NOMO-1 treated with DMSO at 0.1 percent for 48 hours (cell line): Measurements from ENCODE around the gene ERMAP.

Experiments used
- DNase-seq: peaks from one replicate; lab custom pipeline; 2025; ENCODE audit not compliant: unreplicated experiment; lab: John Stamatoyannopoulos, UW

Gene ERMAP, protein sequence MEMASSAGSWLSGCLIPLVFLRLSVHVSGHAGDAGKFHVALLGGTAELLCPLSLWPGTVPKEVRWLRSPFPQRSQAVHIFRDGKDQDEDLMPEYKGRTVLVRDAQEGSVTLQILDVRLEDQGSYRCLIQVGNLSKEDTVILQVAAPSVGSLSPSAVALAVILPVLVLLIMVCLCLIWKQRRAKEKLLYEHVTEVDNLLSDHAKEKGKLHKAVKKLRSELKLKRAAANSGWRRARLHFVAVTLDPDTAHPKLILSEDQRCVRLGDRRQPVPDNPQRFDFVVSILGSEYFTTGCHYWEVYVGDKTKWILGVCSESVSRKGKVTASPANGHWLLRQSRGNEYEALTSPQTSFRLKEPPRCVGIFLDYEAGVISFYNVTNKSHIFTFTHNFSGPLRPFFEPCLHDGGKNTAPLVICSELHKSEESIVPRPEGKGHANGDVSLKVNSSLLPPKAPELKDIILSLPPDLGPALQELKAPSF

DNA sequence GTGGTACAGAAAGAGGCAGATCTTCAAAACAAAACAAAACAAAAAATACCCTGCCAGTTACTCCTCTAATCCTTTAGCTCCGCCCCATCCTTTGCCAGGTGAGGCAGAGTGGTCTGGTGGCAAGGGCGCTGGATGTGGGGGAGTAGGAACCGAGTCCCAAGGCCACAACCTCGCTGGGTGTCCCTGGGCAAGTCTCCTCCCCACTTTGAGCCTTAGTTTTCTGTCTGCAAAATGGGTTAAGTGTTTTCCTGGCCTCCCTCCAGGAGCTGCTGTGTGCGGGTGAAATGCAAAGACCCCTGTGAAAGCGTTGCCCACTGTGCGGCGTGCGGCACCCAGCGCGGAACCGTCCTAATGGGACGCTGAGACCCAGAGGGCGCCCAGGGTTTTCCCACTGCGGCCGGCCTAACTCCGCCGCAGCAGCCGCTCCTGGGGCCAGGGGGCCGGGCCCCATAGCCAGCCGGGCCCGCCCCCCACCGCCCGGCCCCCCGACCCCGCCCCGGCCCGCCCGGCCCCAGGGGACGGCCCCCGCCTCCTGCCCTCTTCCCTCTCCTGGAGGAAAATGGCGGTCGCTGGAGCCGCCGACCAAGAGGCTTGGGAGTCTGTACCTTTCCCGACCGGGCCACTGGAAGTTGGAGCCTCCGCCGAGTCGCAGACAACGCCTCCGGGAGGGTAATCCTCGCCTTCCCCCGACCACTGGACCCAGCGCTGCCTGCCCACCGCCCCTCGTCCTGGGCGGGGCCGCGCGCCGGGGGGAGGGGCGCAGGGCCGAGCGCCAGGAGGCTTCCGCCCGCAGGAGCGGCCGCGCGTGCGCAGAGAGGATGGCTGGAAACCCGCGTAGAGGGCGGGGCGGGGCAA, at the start of gene ERMAP, which contains the start of gene SVBP:
Gene ERMAP (plus strand): TSS at position 538 of the 855 bp plus-strand sequence. CDS start 13,327 bp downstream, outside the sequence.
Gene SVBP (minus strand): TSS at position 813 of the 855 bp plus-strand sequence. CDS start 853 bp downstream, outside the sequence.
- peak; percentile 77 for DNase-seq

DNA sequence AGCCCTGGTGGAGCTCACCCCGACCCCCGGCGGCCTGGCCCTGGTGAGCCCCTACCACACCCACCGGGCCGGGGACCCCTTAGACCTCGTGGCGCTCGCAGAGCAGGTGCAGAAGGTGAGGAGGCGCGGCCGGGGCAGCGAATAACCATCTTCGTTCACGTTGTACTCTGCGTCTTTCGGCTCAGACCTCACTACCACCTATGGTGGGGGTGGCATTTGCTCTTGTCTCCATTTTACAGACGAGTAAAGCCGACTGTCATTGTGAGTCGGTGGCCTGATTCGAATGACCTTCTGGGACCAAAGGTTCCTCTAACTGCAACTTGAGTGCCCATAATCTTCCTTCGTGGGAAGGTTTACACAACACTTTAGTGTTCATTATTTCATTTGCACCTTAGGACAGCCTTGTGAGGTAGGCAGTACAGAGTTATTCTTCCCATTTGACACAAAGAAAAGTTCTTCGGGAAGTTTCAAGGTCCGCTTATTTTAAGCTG, 49.4 kb upstream of the ERMAP start:
- no peak for DNase-seq

DNA sequence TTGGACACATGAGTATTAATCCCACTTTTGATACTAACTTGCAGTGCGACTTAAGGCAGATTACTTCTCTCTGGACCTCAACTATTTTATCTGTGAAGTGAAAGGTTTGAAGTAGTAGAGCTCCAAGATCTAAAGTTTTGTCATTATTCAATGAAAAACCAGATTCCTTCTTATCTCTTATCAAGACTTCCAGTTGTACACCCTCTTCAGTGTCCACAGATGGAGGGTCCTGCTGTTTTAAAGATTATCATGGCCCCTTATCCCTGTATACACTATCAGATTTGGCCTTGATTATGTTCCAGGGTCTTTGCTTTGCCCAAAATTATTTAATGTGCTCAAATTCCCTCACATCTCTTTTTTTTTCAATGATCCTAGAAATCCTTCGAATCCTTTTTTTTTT, 48.8 kb upstream of the ERMAP start:
- DNase-seq = no peak

DNA sequence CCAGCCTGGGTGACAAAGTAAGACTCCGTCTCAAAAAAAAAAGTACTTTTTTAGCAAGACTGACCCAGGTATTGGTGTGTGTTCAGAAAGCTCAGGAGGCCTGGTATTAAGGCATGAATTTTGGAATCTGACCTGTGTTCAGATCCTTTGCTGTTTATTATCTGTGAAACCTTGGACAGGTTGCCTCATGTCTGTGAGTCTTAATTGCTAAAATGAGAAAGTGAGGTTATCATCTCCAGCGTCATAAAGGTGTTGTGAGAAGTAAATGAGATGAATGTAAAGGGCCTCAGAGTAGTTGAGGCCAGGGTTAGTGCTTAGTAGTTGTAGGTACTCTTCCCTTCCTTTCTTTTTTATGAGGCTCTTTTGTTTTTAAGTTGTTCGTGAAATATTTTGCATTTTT, 47.1 kb upstream of the ERMAP start:
- DNase-seq = no peak

DNA sequence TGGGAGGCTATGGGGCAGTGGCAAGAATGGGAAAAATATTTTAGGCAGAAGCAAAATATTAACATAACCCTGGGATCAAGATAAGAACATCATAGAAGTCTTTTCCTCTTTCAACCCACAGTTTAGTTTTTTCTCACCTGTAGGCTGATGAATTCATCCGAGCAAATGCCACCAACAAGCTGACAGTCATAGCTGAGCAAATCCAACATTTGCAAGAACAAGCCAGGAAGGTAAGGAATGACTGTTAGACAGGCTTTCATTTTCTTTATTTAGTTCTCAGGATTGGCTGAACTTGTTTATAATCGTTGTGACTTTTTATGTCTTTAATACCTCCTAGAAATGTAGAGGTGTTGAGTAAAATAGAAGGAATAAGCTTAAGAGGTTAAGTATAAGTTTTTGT, 43.5 kb upstream of the ERMAP start:
- DNase-seq = no peak

DNA sequence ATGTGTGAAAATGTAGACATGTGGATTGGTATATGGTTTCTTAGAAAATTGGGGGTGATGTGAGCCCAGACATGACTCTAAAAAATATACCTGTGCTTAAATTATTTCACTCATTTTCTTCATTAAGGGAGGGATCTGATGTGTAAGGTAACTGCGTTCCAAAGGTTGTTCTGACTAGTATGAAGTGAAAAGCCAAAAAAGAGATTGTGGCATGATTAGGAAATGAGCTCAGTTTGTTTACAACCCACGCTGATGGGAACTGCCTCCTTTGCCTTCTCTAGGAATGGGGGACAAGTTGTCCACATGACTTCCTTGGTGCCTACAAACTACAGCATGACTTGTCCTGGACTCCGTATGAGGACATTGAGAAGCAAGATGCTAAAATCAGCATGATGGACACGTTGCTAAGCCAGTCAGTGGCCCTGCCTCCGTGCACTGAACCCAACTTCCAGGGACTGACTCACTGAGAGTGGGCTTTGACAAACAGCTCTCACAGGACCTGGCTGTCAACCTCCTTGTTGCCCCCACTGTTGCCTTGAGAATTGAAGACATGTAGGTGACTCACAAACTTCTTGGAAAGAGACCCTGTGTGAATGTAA, 41.9 kb upstream of the ERMAP start:
- DNase-seq = no peak

DNA sequence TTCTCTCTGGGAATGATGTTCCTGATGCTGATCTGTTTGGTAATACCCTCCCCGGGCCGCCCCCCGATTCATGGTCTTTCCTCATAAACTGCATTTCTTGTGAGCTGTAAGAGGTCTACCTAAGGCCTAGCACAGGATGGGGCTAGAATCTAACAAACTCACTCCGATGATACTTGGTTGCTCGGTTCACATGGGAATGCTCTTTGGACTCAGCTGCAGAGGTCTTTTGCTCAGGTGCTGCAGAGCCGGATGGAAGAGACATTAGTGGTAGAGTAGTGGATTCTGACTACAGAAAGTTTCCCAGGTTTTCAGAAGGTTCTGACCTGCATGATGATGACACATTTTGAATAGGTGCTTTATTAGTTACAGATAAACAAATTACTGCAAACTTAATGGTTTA, 40.4 kb upstream of the ERMAP start:
- no peak for DNase-seq

DNA sequence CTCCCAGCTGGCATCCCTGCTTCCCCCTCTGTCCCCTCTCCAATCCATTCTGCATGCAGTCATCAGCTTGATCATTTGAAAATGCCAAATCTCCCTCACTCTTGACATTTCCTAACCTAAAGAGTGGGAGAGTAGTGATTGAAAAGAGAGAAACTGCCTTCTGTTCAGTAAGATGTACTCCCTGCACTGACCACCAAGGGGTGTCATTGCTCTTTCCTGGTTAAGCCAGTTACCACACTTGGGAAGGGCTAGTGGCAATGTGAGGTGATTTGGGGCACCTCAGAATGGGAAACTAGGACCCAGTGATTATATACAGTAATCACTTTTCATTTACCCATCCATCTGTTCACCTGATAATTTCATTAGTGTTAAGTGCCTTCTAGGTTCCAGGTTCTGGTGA, 39.1 kb upstream of the ERMAP start:
- DNase-seq = peak; percentile 19

DNA sequence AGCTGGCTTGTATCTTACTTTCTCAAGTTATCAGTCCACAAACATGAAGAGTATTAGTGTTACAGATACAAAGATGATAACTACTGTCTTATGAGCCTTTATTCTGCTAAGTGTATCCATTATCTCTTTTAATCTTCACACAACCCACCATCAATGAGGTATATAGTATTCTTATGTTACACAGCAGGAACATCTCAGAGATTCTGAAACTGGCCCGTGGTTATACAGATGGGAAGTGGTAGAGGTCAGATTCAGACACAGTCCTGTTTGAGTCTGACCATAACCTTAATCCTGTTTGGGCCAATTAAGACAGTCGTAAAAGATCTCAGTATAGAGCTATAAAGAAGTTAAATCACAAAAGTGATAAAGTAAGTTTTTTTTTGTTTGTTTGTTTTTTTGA, 37.2 kb upstream of the ERMAP start:
- no peak for DNase-seq

DNA sequence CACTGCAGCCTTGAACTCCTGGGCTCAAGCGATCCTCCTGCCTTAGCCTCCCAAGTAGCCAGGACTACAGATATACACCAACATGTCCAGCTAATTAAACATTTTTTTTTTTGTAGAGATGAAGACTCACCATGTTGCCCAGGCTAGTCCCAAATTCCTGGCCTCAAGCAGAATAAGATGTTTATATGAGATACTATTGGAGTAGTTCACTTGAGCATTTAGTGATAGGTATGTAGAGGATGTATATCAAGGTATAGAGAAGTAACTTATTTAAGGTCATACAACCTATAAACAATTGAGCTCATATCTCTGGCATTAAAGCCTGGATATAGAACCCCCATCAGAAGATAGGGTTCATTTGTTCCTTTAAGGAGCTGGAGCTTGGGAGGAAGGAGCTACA, 36.7 kb upstream of the ERMAP start:
- DNase-seq = no peak

DNA sequence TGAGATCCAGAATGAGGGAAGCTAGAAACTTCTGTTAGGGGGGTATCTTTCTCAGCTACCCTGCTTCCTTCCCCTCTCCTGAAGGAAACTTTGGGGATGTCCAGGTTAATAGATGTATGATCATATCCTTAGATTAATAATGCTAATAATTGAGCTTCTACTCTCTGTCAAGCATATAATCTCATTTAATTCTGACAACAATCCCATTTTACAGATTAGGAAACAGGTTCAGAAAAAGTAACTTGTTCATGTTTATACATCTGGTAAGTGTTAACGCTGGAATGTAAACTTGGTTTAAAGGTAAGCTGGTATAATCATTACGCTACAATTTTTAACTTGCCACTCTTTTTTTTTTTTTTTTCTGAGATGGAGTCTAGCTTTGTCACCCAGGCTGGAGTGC, 33.8 kb upstream of the ERMAP start:
- DNase-seq = no peak

DNA sequence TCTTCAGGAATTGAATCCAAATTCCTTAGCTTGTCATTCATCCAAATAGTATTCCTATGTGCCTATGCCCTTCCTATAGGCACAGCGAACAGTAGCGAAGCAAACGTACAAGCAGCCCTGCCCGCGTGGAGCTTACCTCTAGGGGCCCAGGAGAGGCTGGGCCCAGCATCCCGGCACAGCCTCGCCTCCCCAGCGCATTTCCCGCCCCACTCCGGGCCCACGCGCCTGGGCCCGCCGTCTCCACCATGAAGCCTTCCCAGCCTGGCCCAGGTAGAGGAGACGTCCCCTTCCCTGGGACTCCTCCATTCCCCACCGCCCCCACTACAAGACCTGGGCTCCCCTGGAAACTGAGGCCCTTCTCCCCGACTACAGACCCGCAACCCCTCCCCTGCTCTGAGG, 32.4 kb upstream of the ERMAP start:
- no peak for DNase-seq

DNA sequence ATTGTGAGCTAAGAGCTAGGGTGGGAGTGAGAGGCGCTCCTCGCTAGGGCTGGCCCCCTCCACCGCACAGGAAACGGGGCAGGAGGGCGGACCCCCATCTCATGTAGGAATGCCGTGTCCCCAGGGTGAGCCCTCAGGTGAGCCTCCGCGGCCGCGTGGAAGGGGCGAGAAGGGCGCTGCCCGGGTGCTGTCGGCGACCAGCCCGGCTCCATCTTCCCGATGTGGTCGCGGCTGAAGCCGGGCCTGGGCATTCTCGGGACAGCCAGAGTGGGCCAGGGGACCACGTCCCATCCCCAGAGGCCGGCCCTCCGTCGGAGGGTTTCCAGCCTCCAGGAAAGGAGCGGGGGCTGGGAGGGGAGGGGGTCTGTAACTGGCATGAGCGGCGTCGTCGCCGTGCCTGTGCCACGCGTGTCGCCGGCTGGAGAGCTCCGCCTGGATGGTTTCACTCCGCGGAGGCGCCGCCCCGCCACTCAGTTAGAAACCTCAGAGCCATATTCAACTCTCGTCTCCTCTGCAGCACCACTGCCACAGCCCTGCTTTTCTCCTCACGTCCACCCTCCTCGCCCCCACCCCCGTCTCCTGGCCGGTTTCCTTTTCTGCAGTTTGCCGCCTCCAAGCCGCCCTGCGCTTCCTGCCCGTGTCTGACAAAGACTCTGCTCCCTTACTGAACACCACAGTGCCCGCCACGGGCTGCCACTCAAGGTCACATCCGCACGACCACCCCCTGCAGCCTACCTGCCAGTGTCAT, 31.8 kb upstream of the ERMAP start, which contains the start of gene TMEM269:
Gene TMEM269 (plus strand): TSS at position 46 of the 748 bp plus-strand sequence. CDS start 4,903 bp downstream, outside the sequence.
- no peak for DNase-seq

DNA sequence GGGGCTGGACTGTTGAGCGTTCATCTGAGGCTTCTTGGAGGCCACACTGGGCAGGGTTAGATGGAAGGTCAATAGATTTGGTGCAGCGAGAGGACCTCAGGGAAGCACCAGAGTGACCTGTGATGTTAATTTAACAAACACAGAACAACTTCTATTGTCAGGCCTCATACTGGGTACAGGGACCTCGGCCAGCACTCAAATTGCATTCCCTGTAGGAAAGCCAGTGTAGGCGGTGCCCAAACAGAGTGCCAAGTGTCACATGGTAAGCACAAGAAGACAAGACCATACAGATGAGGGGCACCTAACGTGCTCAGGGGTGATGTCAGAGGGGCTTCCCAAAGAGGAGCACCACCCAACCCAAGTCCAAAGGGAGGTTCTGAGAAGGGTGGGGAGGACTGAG, 30.8 kb upstream of the ERMAP start:
- DNase-seq = no peak

DNA sequence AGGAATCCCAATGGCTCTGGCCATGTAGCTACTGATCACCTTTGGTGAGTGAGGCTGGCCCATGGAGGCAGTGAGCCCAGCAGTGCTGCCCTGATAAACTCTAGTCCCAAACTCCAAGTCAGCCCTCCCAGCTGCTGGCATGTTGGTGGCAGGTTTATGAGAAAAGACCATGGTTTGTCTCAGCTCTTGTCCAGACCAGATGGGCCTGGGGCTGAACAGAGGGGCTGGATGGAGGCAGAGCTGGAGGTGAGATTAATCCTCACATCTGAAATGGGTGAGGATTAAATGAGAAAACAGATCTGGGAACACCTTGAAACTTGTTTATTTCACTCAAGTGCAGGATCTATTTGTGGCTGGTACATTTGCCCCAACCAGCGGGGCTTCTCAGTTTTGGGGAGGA, 28.9 kb upstream of the ERMAP start:
- no peak for DNase-seq

DNA sequence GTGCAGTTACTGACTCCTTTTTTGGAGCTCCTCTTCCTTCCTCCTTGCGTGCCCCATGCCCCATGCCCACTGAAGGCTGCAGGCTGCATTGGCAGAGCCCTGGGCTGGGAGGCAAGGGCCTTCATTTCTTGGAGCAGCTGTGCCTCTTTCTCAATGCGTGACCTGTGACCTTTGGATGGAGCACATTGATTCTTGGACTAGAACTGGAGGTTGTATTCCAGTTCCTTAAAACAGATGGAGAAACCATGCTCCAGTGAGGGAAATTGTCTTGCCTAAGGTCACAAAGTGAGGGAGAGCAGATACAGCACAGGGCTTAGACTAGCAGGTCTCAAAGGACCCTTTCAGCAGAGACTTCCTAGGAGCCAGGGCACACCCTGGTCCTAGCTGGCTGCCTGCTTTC, 23.1 kb upstream of the ERMAP start:
- DNase-seq = no peak

DNA sequence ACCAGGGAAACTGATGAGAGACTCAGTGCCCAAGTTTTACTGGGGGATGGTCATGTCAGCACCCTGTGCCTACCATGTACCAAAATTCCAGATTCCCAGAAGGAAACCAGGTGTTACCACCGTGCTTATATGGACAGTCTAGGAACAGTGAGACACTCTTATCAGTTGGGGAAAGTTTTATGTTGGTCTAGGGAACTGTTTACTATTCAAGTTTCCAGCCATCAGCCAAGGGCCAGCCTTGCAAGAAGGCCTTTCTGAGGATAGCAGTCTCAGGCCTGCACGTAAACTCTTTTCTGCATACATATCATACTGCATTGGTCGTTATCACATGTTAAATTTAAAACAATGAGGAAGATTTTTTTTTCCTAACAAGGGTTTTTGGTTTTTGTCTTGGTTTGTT, 19.5 kb upstream of the ERMAP start:
- DNase-seq = no peak

DNA sequence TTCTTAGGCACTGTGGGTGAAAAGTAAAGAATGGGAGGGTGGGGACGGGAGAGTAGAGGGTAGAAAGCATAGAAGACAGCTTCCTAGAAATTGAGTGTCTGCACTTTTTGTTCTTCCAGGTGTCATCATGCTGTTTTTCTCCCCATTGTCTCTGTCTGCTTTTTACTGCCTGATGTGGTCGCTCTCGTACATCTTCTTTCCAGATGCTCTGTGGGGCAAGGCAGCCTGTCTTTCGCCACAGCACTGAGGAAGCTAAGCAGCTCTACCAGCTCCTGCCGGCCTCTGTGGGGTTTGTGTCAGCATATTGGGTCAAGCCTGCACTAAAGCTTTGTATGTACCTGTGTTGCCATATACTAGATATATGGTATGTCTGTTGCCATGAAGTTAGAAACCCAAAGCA, 18.9 kb upstream of the ERMAP start:
- no peak for DNase-seq

DNA sequence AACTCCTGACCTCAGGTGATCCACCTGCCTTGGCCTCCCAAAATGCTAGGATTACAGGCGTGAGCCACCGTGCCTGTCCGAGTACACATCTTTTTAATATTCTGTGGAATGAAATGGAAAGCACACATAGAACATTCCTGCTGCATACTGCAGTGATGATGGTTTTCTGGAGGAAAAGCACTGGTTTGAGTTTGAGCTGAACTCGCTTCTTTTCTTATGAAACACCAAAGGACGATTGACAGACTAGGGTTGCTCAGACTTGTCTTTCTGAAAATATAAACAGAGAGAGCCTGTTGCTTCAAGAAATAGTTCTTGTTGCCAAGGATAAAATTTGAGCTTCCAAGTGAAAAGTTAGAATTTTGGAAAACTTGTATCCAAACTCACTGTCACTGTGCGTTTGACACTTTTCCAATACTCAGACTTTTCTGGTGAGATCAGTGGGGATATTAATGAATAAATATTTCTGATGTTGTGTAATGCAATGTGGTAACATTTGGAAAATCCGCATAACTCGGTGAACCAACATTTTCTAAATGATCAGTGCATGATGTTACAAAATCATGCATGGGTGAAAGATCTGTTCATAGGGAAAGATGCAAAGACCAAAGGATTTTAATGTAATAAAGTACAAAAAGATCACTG, 15.0 kb upstream of the ERMAP start:
- no peak for DNase-seq

DNA sequence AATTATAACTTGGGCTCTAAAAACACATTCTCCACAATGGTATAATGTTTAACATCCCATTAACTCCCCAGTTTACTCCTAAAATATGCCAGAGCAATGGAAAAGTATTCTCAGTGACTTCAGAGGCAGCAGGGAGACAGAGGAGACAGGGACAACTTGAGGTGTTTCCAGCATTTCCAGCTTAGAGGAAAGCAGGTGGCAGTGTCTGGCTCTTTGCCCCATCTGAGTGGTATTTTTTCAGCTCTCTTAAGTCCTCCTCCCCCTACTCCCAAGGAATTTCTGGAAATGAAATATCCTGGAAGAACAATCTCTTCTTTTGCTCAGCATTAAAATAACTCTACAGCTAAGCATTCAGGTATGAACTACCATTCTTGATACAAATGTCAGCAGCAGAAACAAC, 10.8 kb upstream of the ERMAP start:
- no peak for DNase-seq
